ENCODE data around the gene SPACA6.
A peak's percentile ranks its signal among the peaks of the same experiment; 100 is the strongest.
"Not testable (repeated sequence)": the region's sequence is repeated elsewhere in the genome, so short reads cannot be mapped to it uniquely, and the experiment has no call there.

SPACA6 gene, protein sequence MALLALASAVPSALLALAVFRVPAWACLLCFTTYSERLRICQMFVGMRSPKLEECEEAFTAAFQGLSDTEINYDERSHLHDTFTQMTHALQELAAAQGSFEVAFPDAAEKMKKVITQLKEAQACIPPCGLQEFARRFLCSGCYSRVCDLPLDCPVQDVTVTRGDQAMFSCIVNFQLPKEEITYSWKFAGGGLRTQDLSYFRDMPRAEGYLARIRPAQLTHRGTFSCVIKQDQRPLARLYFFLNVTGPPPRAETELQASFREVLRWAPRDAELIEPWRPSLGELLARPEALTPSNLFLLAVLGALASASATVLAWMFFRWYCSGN

DNA sequence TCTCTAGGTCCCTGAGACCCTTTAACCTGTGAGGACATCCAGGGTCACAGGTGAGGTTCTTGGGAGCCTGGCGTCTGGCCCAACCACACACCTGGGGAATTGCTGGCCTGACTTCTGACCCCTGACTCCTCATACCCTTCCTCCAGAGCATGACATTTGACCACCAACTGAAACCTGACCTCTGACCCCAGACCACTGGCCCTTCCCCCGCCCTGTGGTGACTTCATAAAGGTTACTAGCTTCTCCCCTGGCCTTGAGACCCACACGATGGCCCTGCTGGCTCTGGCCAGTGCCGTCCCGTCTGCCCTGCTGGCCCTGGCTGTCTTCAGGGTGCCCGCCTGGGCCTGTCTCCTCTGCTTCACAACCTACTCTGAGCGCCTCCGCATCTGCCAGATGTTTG is at the start of gene SPACA6:
SPACA6 (plus strand) TSS at position 71 of the 400 bp plus-strand sequence; CDS start at position 268, 197 bp downstream.
- DNase-seq: no peak

DNA sequence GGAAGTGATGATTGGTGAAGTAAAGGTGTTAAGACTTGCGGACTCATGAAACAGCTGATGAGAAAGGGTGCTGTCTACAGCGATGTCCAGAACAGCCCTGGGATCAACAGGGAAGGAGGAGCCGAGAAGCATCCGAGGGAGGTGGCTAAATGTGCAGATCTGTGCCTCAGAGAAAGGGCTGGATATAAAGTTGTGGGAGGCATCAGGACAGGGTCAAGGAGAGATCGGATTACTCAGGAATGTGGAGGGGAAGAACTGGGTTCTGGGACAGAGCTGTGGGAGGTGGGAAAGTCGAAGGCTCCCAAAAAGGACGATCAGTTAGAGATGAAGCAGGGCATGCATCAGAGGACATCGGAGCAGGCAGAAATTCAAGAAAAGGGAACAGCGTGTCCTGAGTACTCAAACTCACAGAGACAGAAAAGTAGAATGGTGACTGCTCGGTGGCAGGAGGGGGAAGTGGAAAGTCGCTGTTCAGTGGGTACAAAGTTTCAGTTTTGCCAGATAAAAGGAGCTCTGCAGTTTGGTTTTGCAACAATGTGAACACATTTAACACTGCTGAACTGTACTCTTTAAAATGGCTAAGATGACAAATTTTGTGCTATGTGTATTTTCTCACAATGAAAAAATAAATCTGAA is 48.4 kb upstream of the SPACA6 start:
- DNase-seq: no peak

DNA sequence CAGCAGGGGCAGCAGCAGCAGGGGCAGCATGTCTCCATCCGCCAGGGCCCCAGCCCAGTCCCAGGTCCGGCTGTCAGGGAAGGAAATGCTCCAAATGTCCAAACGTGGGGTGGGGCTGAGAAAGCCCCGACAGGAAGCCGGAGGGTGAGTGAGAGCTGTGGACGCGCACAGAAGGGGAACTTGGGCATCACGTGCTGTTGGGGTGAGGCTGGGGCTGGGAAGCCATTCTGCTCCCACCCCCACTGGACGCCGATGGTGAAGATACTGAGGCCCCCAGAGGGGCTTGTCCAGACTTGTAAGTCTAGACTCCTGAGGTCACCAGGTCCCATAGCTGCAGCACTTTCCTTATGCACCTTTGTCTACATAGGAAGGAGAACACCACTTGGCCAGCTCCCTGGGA is 46.4 kb upstream of the SPACA6 start, which contains the start of gene SIGLEC14:
SIGLEC14 (minus strand) TSS at position 96 of the 400 bp plus-strand sequence; CDS start at position 30, 66 bp downstream.
- not testable (repeated sequence) for DNase-seq

DNA sequence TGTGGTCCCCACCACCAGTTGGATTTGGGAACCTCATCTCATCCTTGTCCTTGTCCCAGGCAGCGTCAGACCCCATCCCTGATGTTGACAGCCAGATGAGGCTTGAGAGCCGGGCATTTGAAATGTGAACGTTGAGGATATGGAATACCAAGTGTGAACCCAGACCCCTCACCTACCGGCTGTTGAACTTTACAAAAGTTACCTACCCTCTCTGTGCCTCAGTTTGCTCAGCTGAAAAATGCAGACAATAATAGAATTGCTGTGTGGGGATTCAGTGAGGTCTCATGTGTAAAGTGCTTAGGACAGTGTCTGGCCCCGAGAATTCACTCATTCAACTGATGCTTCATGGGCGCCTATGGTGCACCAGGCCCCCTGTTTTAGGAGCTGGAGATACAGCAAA is 45.8 kb upstream of the SPACA6 start:
- DNase-seq: no peak

DNA sequence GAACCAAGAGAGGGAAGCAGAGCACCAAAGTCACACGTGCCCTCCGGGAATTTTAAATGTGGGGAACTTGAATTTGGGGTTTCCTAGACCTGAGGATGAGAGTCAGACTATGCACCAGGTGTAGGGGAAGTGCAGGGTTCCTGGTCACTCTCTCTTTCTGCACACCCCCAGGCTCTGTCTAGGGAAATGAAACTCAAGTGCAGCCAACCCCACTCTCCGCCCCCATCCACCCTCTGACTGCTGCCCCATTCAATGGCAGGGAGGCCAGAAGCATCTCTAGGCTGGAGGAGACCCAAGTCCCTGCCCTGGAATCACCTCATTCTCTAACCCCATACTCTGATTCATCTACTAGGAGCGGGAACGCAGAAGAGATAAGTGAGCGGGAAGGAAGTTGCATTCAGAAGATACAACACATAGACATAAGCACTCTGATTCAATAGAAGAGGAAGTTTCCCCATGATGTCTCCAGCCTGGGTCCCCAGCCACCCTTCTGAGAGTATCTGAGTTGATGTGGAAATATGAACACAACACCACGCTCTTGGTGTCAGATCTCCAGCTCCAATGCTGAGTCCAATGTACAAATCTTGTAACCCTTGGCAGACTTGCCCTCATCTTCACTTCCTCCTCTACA is 41.8 kb upstream of the SPACA6 start:
- DNase-seq: no peak

DNA sequence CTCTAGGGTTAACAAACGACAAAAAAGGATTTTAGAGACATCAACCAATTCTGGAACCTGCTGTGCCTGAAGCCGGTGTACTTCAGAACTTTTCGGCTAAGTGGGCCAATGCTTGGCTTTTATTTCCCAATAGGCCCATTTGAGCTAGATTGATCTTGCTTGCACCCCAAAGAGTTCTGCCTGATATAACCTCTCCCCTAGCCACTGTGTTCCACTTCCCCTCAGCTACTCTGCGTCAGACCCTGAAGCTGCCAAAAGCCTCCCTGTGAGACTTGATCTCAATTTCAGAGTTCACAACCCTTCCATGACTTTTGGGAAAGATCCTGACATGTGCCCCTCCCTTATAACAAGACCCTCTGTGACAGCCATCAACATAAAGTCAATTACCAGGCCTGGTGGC is 40.9 kb upstream of the SPACA6 start:
- no peak for DNase-seq

DNA sequence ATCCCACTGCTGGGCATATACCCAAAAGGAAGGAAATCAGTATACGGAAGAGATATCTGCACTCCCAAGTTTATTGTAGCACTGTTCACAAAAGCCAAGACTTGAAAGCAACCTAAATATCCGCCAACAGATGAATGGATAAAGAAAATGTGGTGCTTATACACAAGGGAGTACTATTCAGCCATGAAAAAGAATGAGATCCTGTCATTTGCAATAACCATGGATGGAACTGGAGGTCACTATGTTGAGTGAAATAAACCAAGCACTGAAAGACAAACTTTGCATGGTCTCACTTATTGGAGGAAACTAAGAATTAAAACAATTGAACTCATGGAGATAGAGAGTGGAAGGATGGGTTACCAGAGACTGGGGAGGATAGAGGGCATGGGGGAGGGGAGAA is 40.0 kb upstream of the SPACA6 start:
- no peak for DNase-seq

DNA sequence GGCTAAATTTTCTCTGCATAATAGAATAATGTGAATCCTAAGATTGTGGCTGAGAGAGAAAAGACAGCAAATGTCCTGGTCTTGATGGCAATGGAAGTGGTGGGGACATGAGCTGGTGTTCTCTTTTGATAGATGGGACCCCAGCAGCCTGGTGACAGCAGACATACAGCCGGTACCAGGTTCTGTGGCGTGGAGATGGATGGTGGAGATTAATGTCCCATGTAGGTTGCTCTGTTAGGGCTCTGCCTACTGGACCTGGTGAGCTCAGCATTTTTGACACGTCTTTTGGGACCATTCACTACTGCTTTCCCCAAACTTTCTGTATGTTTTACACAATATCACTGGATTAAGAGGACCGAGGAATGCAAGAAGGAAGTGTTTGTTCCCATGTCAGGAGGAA is 38.3 kb upstream of the SPACA6 start:
- DNase-seq: no peak

DNA sequence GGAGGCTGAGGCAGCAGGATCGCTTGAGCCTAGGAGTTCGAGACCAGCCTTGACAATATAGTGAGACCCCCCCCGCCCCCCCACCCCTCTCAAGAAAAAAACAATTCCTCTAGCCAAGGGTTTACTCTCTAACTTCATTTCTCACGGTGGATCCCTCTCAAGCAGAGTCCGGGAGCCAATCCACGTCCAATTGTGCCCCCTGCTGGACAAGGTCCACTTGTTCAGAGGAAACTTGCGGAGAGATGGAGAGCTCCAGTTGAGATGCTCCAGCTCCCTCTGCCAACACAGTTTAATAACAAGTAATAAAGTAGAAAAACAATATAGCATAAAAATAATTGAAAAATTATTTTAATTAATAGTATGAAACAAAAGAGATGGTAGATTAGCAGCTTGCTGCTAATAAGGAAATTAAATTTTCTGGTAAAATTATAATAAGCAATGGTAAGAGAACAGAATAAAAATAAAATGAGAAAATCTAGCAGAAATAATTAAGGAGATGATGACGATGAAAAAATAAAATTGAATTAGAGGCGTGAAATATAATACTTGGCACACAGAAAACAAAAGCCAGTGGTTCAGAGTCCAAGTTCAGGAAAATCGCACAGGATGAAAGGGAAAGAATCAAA is 32.0 kb upstream of the SPACA6 start:
- peak; percentile 67 to 70 for DNase-seq

DNA sequence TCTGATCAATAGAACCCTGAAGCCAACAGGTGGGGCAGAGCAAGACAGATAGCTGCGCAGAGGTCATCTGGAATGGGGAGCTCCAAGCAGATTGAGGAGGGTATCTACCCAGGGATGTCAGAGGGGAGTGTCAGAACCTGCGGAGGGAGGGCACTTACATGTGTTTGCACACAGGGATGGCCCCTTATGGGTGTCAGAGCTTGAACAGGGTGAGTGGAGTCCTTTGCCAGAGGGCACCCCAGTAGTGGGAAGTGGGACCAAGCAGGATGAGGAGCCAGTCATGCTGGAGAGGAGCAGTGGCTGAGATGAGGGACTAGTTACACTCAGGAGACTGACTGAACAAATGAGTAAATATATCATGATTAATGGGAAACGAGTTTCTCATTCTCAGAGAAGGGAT is 29.5 kb upstream of the SPACA6 start:
- no peak for DNase-seq

DNA sequence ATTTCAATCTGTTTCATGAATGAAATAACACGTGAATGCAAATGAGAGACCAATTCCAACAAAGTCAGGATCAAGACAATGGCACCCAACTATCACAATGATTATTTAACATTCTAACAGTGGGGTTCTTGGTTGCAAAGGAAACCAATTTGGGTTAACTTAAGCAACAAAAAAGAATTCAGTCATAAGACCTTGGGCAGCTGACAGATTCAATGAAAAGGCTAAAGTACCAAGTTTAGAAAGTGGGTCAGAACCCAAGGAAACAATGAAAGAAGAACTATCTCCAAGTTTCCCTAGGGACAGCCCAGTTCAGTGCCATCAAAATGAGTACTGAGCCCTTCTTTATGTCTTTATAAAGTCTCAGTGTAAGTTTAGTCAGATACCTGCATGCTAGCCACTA is 29.0 kb upstream of the SPACA6 start:
- no peak for DNase-seq

DNA sequence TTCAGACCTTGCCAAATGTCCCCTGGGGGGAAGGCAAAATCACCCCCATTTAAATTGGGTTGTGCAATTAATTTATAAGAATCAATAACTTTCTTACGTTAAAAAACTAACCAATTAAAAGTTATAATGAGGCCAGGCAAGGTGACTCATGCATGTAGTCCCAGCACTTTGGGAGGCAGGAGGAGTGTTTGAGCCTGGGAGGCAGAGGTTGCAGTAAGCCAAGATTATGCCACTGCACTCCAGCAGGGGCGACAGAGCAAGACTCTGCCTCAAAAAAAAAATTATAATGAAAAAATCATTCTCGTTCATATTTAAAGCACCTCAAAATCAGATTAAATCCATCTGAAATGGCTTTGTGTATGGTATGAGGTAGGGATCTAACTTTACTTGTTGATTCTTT is 28.1 kb upstream of the SPACA6 start:
- no peak for DNase-seq

DNA sequence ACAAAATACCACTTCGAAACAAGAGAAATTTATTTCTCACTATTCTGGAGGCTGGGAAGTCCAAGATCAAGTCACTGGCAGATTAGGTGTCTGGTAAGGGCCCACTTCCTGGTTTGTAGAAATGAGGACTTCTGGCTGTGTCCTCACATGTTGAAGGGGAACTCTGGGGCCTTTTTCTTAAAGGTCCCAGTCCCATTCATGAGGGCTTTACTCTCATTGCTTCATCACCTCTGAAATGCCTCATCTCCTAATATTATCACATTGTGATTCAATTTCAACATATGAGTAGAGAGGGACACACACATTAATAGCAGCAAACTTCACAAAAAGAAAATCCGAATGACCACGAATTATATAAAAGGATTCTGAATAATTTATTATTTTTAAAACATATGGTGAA is 24.9 kb upstream of the SPACA6 start:
- no peak for DNase-seq

DNA sequence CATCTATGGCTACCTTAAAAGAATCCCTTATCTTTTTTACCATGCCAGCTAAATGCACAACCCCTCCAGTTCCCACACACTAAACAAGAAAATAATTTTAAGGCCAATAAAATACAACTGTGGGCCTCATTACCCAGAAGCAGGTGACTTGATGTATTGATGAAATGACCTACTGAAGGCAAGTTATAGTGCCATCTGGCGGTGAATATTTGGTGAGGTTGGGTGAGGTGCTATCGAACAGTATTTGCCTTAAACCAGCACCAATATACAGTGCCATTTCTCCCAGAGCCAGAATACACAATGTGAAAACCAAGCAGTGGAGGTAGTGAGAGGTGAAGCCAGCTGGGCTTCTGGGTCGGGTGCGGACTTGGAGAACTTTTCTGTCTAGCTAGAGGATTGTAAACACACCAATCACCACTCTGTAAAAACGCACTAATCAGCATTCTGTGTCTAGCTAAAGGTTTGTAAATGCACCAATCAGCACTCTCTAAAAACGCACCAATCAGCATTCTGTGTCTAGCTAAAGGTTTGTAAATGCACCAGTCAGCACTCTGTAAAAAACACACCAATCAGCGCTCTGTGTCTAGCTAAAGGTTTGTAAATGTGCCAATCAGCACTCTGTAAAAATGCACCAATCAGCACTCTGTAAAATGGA is 17.1 kb upstream of the SPACA6 start:
- DNase-seq: not testable (repeated sequence)

DNA sequence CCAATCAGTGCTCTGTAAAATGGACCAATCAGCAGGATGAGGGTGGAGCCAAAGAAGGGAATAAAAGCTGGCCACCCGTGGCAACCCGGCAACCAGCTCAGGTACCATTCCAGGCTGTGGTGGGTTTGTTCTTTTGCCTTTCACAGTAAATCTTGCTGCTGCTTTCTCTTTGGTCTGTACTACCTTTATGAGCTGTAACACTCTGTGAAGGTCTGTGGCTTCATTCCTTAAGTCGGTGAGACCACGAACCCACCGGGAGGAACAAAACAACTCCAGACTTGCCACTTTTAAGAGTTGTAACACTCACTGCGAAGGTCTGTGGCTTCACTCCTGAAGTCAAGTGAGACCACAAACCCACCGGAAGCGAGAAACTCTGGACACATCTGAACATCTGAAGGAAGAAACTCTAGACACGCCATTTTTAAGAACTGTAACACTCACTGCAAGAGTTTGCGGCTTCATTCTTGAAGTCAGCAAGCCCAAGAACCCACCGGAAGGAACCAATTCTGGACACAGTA is 16.5 kb upstream of the SPACA6 start:
- peak; percentile 19 to 40 for DNase-seq

DNA sequence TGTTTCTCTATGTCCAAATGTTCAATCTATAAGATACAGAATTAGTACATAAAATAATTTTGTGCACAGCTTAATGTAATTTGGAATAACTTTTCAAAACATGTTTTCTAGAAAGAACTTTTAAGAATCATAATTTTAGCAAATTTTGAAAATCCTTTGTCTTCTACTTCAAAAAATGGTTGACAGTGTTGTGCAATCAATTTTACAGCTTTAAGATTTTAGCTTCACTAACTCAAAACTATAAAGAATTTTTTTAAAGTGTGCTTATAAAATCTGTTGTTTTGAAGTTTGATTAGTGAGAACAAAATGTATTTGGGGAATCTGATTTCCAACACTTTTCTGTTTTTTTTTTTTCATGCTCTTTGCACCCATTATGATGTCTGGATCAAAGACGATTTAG is 12.7 kb upstream of the SPACA6 start:
- no peak for DNase-seq

DNA sequence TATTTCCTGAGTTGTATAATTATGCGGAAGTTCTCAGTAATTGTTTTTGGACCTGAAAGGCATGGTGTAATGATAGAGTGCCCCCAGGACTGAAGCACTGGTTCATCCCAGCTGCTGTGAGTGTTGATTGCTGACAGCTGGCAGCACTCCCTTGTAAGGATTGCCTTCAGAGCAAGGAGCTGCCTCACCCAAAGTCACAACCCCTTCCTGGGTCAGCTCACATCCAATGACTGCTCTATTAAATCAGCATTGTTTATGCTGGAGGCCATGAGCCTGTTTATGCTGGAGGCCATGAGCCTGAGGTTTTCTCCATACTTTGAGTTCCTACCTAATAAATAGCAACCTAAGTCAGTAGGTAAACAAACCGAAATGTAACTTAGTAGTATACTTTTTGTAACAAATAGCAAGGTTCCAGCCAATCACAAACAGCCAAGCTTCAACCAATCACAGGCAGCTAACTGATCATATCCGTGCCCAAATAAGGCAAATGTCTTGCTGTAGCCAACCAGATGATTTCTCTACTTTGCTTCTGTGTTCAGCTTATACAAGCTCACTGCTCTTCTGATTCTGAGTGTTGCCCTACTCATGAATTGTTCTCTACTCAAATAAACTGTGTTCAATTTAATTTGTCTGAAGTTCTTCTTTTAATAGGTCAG is 11.7 kb upstream of the SPACA6 start:
- no peak for DNase-seq

DNA sequence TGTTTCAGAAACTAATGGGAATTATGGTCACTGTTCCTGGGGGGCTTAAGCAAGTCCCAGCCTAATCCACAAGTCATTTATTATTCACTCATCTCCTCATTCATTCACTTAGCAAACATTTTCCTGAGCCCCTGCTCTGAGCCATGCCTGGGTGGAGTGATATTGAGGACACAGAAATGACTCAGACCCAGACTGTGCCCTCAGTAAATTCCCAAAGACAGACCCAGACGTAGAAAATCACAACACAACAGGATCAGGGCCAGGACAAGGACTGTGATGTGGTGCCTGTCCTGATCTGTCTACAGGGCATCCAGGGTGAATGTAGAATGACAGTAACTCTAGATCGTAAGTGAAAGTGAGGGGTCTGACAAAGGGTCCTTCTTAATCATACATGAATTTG is 7.0 kb upstream of the SPACA6 start:
- no peak for DNase-seq

DNA sequence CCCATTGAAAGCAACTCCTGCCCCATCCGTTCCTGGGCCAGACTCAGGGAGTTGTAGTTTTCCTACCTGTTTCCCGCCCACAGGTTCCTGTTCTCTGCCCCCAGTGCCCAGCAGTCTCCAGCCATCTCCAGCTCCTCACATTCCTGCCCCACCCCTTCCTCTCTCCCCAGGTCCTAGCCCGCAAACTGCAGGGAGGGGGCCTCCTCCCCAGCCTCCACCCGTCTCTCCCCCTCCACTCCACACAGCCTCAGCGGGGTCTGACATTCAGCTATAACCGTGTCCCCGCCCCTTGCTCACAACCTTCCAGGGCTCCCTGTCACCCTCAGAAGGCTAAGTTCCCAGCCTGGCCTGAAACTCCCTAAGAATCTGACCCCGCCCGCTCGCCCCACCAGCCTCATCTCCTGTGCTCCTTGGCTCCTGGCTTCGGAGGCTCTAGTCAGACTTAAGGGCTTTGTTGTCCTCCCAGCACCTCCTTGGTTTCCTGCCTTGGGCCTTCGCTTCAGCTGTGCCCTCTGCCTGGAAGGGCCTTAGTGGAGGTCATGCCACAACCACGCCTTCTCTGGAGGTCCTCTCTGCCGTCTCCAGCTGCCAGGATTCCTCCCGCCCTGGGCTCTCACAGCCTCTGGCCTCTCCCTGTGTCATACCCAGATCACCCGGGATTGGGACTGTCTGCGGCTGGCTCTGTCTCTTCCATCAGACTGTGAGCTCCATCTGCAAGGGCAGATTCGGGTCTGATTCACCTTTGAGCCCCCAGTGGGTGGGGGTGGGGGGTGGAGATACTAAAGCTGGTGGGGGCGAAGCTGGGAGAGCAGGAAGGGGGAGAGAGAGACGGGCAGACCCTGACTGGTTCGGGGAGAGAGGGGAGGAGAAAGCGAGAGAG is 5.1 kb upstream of the SPACA6 start:
- DNase-seq: no peak

DNA sequence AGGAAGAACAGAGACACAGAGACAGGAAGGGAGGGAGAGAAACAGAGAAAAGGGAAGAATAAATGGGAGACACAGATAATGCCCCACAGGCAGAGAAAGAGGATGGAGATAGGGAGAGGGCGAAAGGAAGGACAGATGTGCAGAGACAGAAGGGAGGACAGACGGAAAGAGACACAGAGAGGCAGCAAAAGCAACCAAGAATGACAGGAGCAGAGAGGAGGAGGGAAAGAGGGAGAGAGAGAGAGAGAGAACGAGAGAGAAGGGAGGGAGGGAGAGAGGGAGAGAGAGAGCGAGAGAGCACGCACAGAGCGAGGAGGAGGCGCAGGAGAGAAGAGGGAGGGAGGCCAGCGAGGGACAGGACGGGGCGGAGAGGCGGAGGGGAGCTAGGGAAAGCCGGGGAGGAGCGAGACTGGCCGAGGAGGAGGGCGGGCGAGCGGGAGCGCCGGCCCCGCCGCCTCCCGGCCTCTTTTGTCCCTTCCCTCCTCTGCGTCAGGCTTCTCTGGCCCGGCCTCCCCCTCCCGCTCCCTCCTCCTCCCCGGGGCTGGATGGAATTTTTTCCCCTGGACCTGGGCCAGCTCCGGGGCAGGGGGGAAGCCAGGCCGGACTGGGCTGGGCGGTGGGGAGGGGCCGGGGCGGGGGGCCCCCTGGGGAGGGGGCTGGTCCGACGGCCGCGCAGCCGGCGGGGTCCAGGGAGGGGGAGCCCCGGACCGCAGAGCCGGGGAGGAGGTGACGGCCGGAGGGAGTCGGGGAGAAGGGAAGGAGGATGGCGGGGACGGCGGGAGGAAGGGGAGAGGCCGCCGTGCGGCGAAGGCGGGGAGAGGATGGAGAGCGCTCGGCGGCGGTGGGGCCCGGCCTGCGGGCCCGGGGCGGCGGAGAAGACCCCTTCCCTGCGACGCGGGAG is 4.2 kb upstream of the SPACA6 start:
- DNase-seq: peak; percentile 35 to 49

All from activated CD4-positive, alpha-beta T cell treated with anti-CD3 and anti-CD28 coated beads, Interleukin-2, amount 50 U/mL, for 48 hours (primary cell).